Lower leg skin (tissue), 4 donors: ENCODE measurements around the gene RITA1. TPM values are rescaled to one million over a fixed set of nuclear protein-coding genes. Genes with fewer than 3 reads are reported as not detected.
A peak's percentile ranks its signal among the peaks of the same experiment; 100 is the strongest.

Experiments
- DNase-seq, 2 donors: peaks; one replicate each; pipeline ENCODE4 v3.0.0-alpha.2; 2019; ENCODE audit warnings: low spot score in 2 of 2
- H3K4me3 ChIP-seq: fragments of 200-600 bp; sonication (generic); 2 replicates; pipeline ENCODE4 v1.5.1; 2017; ENCODE audit warnings: mild to moderate bottlenecking, low read depth; ENCODE audit not compliant: poor library complexity, severe bottlenecking
- CTCF ChIP-seq, 3 donors: fragments of 450-650 bp; IDR thresholded peaks; one replicate each; pipeline ENCODE4 v1.5.1; 2016; ENCODE audit warnings: antibody characterized with exemption in 3 of 3, mild to moderate bottlenecking in 3 of 3, moderate library complexity in 2 of 3
- POLR2A ChIP-seq, 2 donors: fragments of 450-650 bp; IDR thresholded peaks; one replicate each; pipeline ENCODE4 v1.6.1; 2016 to 2017; ENCODE audit warnings: antibody characterized with exemption in 2 of 2, mild to moderate bottlenecking in 1 of 2, moderate library complexity in 1 of 2
- WGBS, 2 donors: methylation state at CpG; one replicate each; pipeline ENCODE4 v1.1.5; 2018; 5-methylcytosine and 5-hydroxymethylcytosine counted together
- intact Hi-C: fragments of 100-400 bp; cut with DNase I; formaldehyde crosslinking; loops from one replicate; pipeline ENCODE4 v1.15.0; 2023; ENCODE audit warnings: low total_unique reads
- total RNA-seq, 4 donors: library from RNA; depleted of rRNA; stranded (reverse); fragments of >200 nt; gene quantifications; one replicate each; pipeline ENCODE4 v1.1.0, GENCODE V29; 2016

RITA1 gene
- total RNA-seq, 4 donors from 2014 or later = 14.5 to 25.8 (median 18.8) TPM

GRCh38 chr12:113180333-113180732 lies 5.2 kb upstream of the RITA1 start:
- no peak for DNase-seq
- no peak for TF ChIP-seq POLR2A (IDR thresholded peaks at IDR 0.05)
- TF ChIP-seq CTCF (IDR thresholded peaks at IDR 0.05) = no peak
- intact Hi-C loops = no loop called here
- WGBS, 2 donors = 72 to 81% methylated on average over 4 of the region's 4 CpGs
- no peak overlapping the region for H3K4me3 ChIP-seq

- TF ChIP-seq POLR2A (IDR thresholded peaks at IDR 0.05) = no peak
- TF ChIP-seq CTCF (IDR thresholded peaks at IDR 0.05) = no peak
- WGBS, 2 donors = 79 to 82% methylated on average over 3 of the region's 3 CpGs
- DNase-seq = no peak
- H3K4me3 ChIP-seq = no peak overlapping the region
- intact Hi-C loops = no loop called here
These were observed 3.5 kb upstream of the RITA1 start for GRCh38 chr12:113181975-113182374.

GRCh38 chr12:113183030-113183589 lies 2.4 kb upstream of the RITA1 start:
- WGBS, 2 donors = 95% methylated on average over 11 of the region's 11 CpGs
- TF ChIP-seq POLR2A (IDR thresholded peaks at IDR 0.05) (no peak), CTCF (IDR thresholded peaks at IDR 0.05) (no peak)
- no peak for DNase-seq
- intact Hi-C loops = no loop called here
- H3K4me3 ChIP-seq = no peak overlapping the region

- intact Hi-C loops = no loop called here
- 28% methylated on average over 26 of the region's 26 CpGs for WGBS, 2 donors
- no peak for DNase-seq
- H3K4me3 ChIP-seq = peak overlapping the region; percentile 98
- no peak for TF ChIP-seq POLR2A (IDR thresholded peaks at IDR 0.05)
- no peak for TF ChIP-seq CTCF (IDR thresholded peaks at IDR 0.05)
These were observed 1.2 kb upstream of the RITA1 start for GRCh38 chr12:113184098-113184899.

- intact Hi-C loops = no loop called here
- DNase-seq = peak; percentile 89 to 97
- TF ChIP-seq POLR2A (IDR thresholded peaks at IDR 0.05) = no peak
- TF ChIP-seq CTCF (IDR thresholded peaks at IDR 0.05) = no peak
- peak overlapping the region; percentile 98 for H3K4me3 ChIP-seq
- 0% methylated on average over 8 to 20 of the region's 20 CpGs for whole genome bisulfite sequencing, 2 donors
These were observed 681 bp upstream of the RITA1 start for GRCh38 chr12:113184900-113185179.

GRCh38 chr12:113186033-113186365 lies 478 bp downstream of the RITA1 start:
- no peak for DNase-seq
- TF ChIP-seq CTCF (IDR thresholded peaks at IDR 0.05) (no peak), POLR2A (IDR thresholded peaks at IDR 0.05) (no peak)
- 7% methylated on average over 11 of the region's 11 CpGs for WGBS, 2 donors
- H3K4me3 ChIP-seq = peak overlapping the region; percentile 98
- intact Hi-C loops = no loop called here
